Neural cell (in vitro differentiated cells): Measurements from ENCODE around the gene RBFOX2. TPM values are rescaled to one million over a fixed set of nuclear protein-coding genes. Genes with fewer than 3 reads are reported as not detected.

Source experiments
- H2AFZ ChIP-seq: fragments of 200-600, 300-800 bp; sonication (generic), shearing (Covaris generic); 2 replicates; pipeline ENCODE4 v1.6.0; 2014; ENCODE audit warnings: low read depth, mild to moderate bottlenecking, antibody characterized with exemption, low read length, moderate library complexity
- H3F3A ChIP-seq: fragments of 200-600 bp; shearing (Covaris generic); 2 replicates; pipeline ENCODE4 v1.6.1; 2016; ENCODE audit warnings: mild to moderate bottlenecking, moderate library complexity, mixed read lengths, antibody characterized with exemption, low read length; ENCODE audit not compliant: insufficient read depth, poor library complexity, severe bottlenecking
- H3K27ac ChIP-seq: fragments of 200-600, 300-800 bp; sonication (generic), shearing (Covaris generic); 2 replicates; pipeline ENCODE4 v1.5.1; 2014; ENCODE audit warnings: mild to moderate bottlenecking, low read length, moderate library complexity
- H3K27me3 ChIP-seq: fragments of 300-800, 200-600 bp; sonication (generic), shearing (Covaris generic); 2 replicates; pipeline ENCODE4 v1.6.0; 2014; ENCODE audit warnings: mild to moderate bottlenecking, low read depth, low read length, moderate library complexity; ENCODE audit not compliant: insufficient read depth
- H3K36me3 ChIP-seq: fragments of 300-800, 200-600 bp; sonication (generic), shearing (Covaris generic); 2 replicates; pipeline ENCODE4 v1.5.1; 2014; ENCODE audit warnings: mild to moderate bottlenecking, antibody characterized with exemption, low read length, moderate library complexity; ENCODE audit not compliant: insufficient read depth
- H3K4me2 ChIP-seq: fragments of 300-800, 200-600 bp; sonication (generic), shearing (Covaris generic); 2 replicates; pipeline ENCODE4 v1.6.0; 2014; ENCODE audit warnings: mild to moderate bottlenecking, low read length
- H3K4me3 ChIP-seq: fragments of 300-800, 200-600 bp; sonication (generic), shearing (Covaris generic); 2 replicates; pipeline ENCODE4 v1.5.1; 2014; ENCODE audit warnings: mild to moderate bottlenecking, low read length, moderate library complexity
- H3K79me2 ChIP-seq: fragments of 200-600 bp; shearing (Covaris generic); replicated peaks from 2 replicates; pipeline ENCODE4 v1.6.0; 2014; ENCODE audit warnings: mild to moderate bottlenecking, low read length, moderate library complexity; ENCODE audit not compliant: insufficient read depth
- H3K9ac ChIP-seq: fragments of 300-800, 200-600 bp; sonication (generic), shearing (Covaris generic); 2 replicates; pipeline ENCODE4 v1.6.1; 2016; ENCODE audit warnings: mild to moderate bottlenecking, low read length, mixed read lengths
- H3K9me2 ChIP-seq: fragments of 200-600 bp; shearing (Covaris generic); 2 replicates; pipeline ENCODE4 v1.6.1; 2016; ENCODE audit warnings: mild to moderate bottlenecking, low read length, mixed read lengths; ENCODE audit not compliant: insufficient read depth
- H3K9me3 ChIP-seq: fragments of 200-600, 300-800 bp; sonication (generic), shearing (Covaris generic); 2 replicates; pipeline ENCODE4 v1.6.1; 2016; ENCODE audit warnings: mild to moderate bottlenecking, mixed run types, low read length, moderate library complexity, mixed read lengths
- H4K20me1 ChIP-seq: fragments of 200-600 bp; shearing (Covaris generic); 2 replicates; pipeline ENCODE4 v1.6.1; 2016; ENCODE audit warnings: mild to moderate bottlenecking, mixed run types; ENCODE audit not compliant: insufficient read depth
- CTCF ChIP-seq: fragments of 450-650 bp; IDR thresholded peaks from 2 replicates; pipeline ENCODE4 v1.5.1; 2014; ENCODE audit warnings: antibody characterized with exemption, mild to moderate bottlenecking, moderate library complexity; ENCODE audit not compliant: poor library complexity, severe bottlenecking
- EP300 ChIP-seq: fragments of 450-650 bp; conservative IDR thresholded peaks from 2 replicates; pipeline ENCODE4 v1.6.1; 2014; ENCODE audit warnings: antibody characterized with exemption, mild to moderate bottlenecking, moderate library complexity; ENCODE audit not compliant: poor library complexity, severe bottlenecking
- EZH2 ChIP-seq: fragments of 200-600, 300-800 bp; shearing (Covaris generic), sonication (generic); IDR thresholded peaks from 2 replicates; pipeline ENCODE4 v1.6.1; 2014; ENCODE audit warnings: antibody characterized with exemption, low read length, borderline replicate concordance, mild to moderate bottlenecking; ENCODE audit not compliant: insufficient read depth, poor library complexity, severe bottlenecking
- MXI1 ChIP-seq: fragments of 450-650 bp; conservative IDR thresholded peaks from 2 replicates; pipeline ENCODE4 v1.6.1; 2014; ENCODE audit warnings: antibody characterized with exemption, mild to moderate bottlenecking; ENCODE audit not compliant: poor library complexity, severe bottlenecking
- POLR2AphosphoS5 ChIP-seq: IDR thresholded peaks from 2 replicates; pipeline ENCODE4 v1.6.1; 2012
- RAD21 ChIP-seq: fragments of 450-650 bp; conservative IDR thresholded peaks from 2 replicates; pipeline ENCODE4 v1.6.1; 2014; ENCODE audit warnings: antibody characterized with exemption, mild to moderate bottlenecking, moderate library complexity
- SMC3 ChIP-seq: fragments of 450-650 bp; conservative IDR thresholded peaks from 2 replicates; pipeline ENCODE4 v1.6.1; 2014; ENCODE audit warnings: antibody characterized with exemption, mild to moderate bottlenecking, moderate library complexity; ENCODE audit not compliant: poor library complexity
- TAF1 ChIP-seq: IDR thresholded peaks from 2 replicates; pipeline ENCODE4 v1.6.1; 2012; ENCODE audit warnings: low read depth
- polyA plus RNA-seq: library from polyadenylated mRNA; depleted of rRNA; stranded (reverse); fragments of >200 nt; gene quantifications from 2 replicates; pipeline ENCODE4 v1.2.3, GENCODE V29; 2014
- TF ChIP-seq, protein P1 (sequence below): IDR thresholded peaks from 2 replicates; pipeline ENCODE4 v1.6.1; 2012; ENCODE audit warnings: borderline replicate concordance

Gene RBFOX2
- polyA plus RNA-seq, 1 donor from 2014 or later: 529 TPM

- Histone ChIP-seq H3F3A (no peaks in the 10 kb centered on the region), H3K4me2 (no peak overlapping the region), H3K9me2 (no peaks in the 10 kb centered on the region), H3K27me3 (no peaks in the 10 kb centered on the region), H3K36me3 (peaks cover 20% of the 10 kb centered on the region), H3K4me3 (no peak overlapping the region), H3K27ac (no peak overlapping the region), H4K20me1 (peaks cover 4% of the 10 kb centered on the region), H3K9me3 (no peaks in the 10 kb centered on the region), H2AFZ (no peak overlapping the region), H3K9ac (no peak overlapping the region), H3K79me2 (no peaks in the 10 kb centered on the region)
- no peak for TF ChIP-seq EP300
- TF ChIP-seq SMC3: no peak
- no peak for TF ChIP-seq TAF1
- no peak for TF ChIP-seq EZH2
- TF ChIP-seq CTCF: no peak
- no peak for TF ChIP-seq MXI1
- TF ChIP-seq, protein P1, sequence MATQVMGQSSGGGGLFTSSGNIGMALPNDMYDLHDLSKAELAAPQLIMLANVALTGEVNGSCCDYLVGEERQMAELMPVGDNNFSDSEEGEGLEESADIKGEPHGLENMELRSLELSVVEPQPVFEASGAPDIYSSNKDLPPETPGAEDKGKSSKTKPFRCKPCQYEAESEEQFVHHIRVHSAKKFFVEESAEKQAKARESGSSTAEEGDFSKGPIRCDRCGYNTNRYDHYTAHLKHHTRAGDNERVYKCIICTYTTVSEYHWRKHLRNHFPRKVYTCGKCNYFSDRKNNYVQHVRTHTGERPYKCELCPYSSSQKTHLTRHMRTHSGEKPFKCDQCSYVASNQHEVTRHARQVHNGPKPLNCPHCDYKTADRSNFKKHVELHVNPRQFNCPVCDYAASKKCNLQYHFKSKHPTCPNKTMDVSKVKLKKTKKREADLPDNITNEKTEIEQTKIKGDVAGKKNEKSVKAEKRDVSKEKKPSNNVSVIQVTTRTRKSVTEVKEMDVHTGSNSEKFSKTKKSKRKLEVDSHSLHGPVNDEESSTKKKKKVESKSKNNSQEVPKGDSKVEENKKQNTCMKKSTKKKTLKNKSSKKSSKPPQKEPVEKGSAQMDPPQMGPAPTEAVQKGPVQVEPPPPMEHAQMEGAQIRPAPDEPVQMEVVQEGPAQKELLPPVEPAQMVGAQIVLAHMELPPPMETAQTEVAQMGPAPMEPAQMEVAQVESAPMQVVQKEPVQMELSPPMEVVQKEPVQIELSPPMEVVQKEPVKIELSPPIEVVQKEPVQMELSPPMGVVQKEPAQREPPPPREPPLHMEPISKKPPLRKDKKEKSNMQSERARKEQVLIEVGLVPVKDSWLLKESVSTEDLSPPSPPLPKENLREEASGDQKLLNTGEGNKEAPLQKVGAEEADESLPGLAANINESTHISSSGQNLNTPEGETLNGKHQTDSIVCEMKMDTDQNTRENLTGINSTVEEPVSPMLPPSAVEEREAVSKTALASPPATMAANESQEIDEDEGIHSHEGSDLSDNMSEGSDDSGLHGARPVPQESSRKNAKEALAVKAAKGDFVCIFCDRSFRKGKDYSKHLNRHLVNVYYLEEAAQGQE: no peak
- TF ChIP-seq POLR2AphosphoS5: no peak
- no peak for TF ChIP-seq RAD21
Observed at GRCh38 chr22:35752006-35752862, 276.4 kb downstream of the RBFOX2 start.

GRCh38 chr22:35749808-35750207 is 278.8 kb downstream of the RBFOX2 start:
- H3K4me2 ChIP-seq: no peak overlapping the region
- no peaks in the 10 kb centered on the region for H3K9me2 ChIP-seq
- no peaks in the 10 kb centered on the region for H3K27me3 ChIP-seq
- no peaks in the 10 kb centered on the region for H3F3A ChIP-seq
- H3K36me3 ChIP-seq: peaks cover 20% of the 10 kb centered on the region
- H3K79me2 ChIP-seq: no peaks in the 10 kb centered on the region
- H3K9me3 ChIP-seq: no peaks in the 10 kb centered on the region
- TF ChIP-seq TAF1: no peak
- no peak for TF ChIP-seq POLR2AphosphoS5
- H3K27ac ChIP-seq: no peak overlapping the region
- peaks cover 4% of the 10 kb centered on the region for H4K20me1 ChIP-seq
- H2AFZ ChIP-seq: no peak overlapping the region
- H3K4me3 ChIP-seq: no peak overlapping the region
- H3K9ac ChIP-seq: no peak overlapping the region
